HK-2 (cell line): ENCODE data around the gene HUS1.
"Not testable (repeated sequence)": the region's sequence is repeated elsewhere in the genome, so short reads cannot be mapped to it uniquely, and the experiment has no call there.

ENCODE experiments used
- DNase-seq: peaks from one replicate; pipeline ENCODE4 v3.0.0-alpha.2; 2018; ENCODE audit not compliant: unreplicated experiment

Gene HUS1

GRCh38 chr7:47944536-47945260, 34.7 kb downstream of the HUS1 start:
- DNase-seq = no peak

GRCh38 chr7:47943676-47944474, 35.5 kb downstream of the HUS1 start:
- DNase-seq = no peak

- DNase-seq = not testable (repeated sequence)
Observed at GRCh38 chr7:47942651-47943050, 36.8 kb downstream of the HUS1 start.

- no peak for DNase-seq
Observed at GRCh38 chr7:47942132-47942531, 37.3 kb downstream of the HUS1 start.

GRCh38 chr7:47941136-47941844, 38.1 kb downstream of the HUS1 start:
- peak; percentile 30 for DNase-seq

GRCh38 chr7:47940088-47941013, 39.1 kb downstream of the HUS1 start:
- no peak for DNase-seq

- no peak for DNase-seq
Observed at GRCh38 chr7:47939425-47940036, 39.9 kb downstream of the HUS1 start.

- no peak for DNase-seq
Observed at GRCh38 chr7:47938574-47939165, 40.7 kb downstream of the HUS1 start.

GRCh38 chr7:47937711-47938573, 41.5 kb downstream of the HUS1 start:
- no peak for DNase-seq

GRCh38 chr7:47937065-47937687, 42.2 kb downstream of the HUS1 start:
- no peak for DNase-seq

- DNase-seq = no peak
Observed at GRCh38 chr7:47936323-47936722, 43.1 kb downstream of the HUS1 start.

- DNase-seq = no peak
Observed at GRCh38 chr7:47935336-47935735, 44.1 kb downstream of the HUS1 start.

GRCh38 chr7:47934831-47935230, 44.6 kb downstream of the HUS1 start:
- no peak for DNase-seq

- no peak for DNase-seq
Observed at GRCh38 chr7:47933215-47933614, 46.2 kb downstream of the HUS1 start.

- no peak for DNase-seq
Observed at GRCh38 chr7:47932466-47933037, 46.9 kb downstream of the HUS1 start.

- DNase-seq = peak; percentile 46
Observed at GRCh38 chr7:47932016-47932415, 47.4 kb downstream of the HUS1 start.

- no peak for DNase-seq
Observed at GRCh38 chr7:47931005-47932004, 48.1 kb downstream of the HUS1 start.

GRCh38 chr7:47924266-47924665, 55.1 kb downstream of the HUS1 start:
- no peak for DNase-seq
